ENCODE data around the gene HS6ST1.

Gene HS6ST1, protein sequence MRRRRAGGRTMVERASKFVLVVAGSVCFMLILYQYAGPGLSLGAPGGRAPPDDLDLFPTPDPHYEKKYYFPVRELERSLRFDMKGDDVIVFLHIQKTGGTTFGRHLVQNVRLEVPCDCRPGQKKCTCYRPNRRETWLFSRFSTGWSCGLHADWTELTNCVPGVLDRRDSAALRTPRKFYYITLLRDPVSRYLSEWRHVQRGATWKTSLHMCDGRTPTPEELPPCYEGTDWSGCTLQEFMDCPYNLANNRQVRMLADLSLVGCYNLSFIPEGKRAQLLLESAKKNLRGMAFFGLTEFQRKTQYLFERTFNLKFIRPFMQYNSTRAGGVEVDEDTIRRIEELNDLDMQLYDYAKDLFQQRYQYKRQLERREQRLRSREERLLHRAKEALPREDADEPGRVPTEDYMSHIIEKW

GRCh38 chr2:128318776-128319464 lies at the start of gene HS6ST1:
HS6ST1 (minus strand) TSS chr2:128318868; CDS start chr2:128318563, 305 bp downstream.
- Histone ChIP-seq H3K27me3 (peaks cover 84% of the 10 kb centered on the region), H3K4me1 (ENCODE audit: control insufficient read depth in 1 of 2, insufficient read depth in 1 of 2, low read depth in 1 of 2, low read length in 1 of 2) (peaks cover 21 to 31% of the 10 kb centered on the region in 2 experiments), H3K4me3 (ENCODE audit: low read depth in 1 of 2, low read length in 1 of 2) (peak within 1 kb of the TSS; percentile 60 to 86), H3K27ac (no peak within 1 kb of the TSS), H3K9me3 (no peaks in the 10 kb centered on the region), H3K36me3 (no peaks in the 10 kb centered on the region)
- TF ChIP-seq CTCF (IDR thresholded peaks at IDR 0.05): no peak

DNA sequence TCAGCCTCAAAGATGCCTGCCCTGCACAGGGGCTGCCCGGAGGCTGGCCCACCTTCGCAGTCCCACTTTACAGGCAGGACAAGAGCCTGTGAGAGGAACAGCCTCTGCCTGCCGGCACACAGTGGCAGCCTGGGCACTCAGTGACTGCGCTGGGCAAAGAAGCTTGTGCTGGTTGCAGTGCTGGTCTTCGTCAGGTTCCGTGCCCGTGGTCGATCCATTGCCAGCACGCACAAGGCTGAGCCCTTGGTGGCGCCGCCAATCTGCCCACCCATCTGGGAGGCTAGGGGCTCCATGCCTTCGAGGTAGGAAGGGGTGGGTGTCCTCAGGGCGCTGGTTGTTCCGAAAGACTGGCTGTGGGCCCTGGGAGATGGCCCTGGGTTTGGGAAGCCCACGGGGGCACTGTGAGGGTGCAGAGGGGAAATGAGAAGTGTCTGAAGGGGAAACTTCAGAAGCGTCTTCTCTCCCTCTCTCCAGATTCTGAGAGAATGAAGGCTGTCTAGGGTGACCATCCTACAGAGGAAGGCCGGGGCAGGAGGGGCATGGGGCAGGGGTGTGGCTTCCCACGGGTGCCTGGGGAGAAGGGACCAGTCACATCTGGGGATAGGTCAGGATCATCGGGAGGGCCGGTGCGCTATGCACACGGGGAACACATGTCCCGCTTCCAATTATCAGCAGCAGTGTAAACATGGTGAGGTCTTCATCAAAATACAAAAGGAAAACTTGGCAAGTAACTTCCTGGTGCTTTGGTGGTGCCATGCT lies 49.1 kb upstream of the HS6ST1 start:
- H3K4me1 ChIP-seq (ENCODE audit: control insufficient read depth in 1 of 2, insufficient read depth in 1 of 2, low read depth in 1 of 2, low read length in 1 of 2): no peaks in the 10 kb centered on the region
- H3K9me3 ChIP-seq: no peaks in the 10 kb centered on the region
- H3K27ac ChIP-seq: no peak overlapping the region
- no peak for TF ChIP-seq CTCF (IDR thresholded peaks at IDR 0.05)
- no peaks in the 10 kb centered on the region for H3K36me3 ChIP-seq
- no peak overlapping the region for H3K4me3 ChIP-seq (ENCODE audit: low read depth in 1 of 2, low read length in 1 of 2)
- H3K27me3 ChIP-seq: no peaks in the 10 kb centered on the region

- H3K9me3 ChIP-seq: no peaks in the 10 kb centered on the region
- H3K27ac ChIP-seq: no peak overlapping the region
- H3K36me3 ChIP-seq: no peaks in the 10 kb centered on the region
- TF ChIP-seq CTCF (IDR thresholded peaks at IDR 0.05): no peak
- no peaks in the 10 kb centered on the region for H3K4me1 ChIP-seq (ENCODE audit: control insufficient read depth in 1 of 2, insufficient read depth in 1 of 2, low read depth in 1 of 2, low read length in 1 of 2)
- no peaks in the 10 kb centered on the region for H3K27me3 ChIP-seq
- no peak overlapping the region for H3K4me3 ChIP-seq (ENCODE audit: low read depth in 1 of 2, low read length in 1 of 2)
Measured at GRCh38 chr2:128366713-128367511, 48.2 kb upstream of the HS6ST1 start.

GRCh38 chr2:128365217-128365905 lies 46.7 kb upstream of the HS6ST1 start:
- Histone ChIP-seq H3K4me1 (ENCODE audit: control insufficient read depth in 1 of 2, insufficient read depth in 1 of 2, low read depth in 1 of 2, low read length in 1 of 2) (no peaks in the 10 kb centered on the region), H3K27ac (no peak overlapping the region), H3K27me3 (no peaks in the 10 kb centered on the region), H3K9me3 (no peaks in the 10 kb centered on the region), H3K36me3 (no peaks in the 10 kb centered on the region), H3K4me3 (ENCODE audit: low read depth in 1 of 2, low read length in 1 of 2) (no peak overlapping the region)
- TF ChIP-seq CTCF (IDR thresholded peaks at IDR 0.05): no peak

Measured in neutrophil (primary cell).